DMS153 treated with DMSO at 0.1 percent for 48 hours (cell line): ENCODE measurements around the gene JMJD7.

ENCODE experiments used
- DNase-seq: peaks from one replicate; lab custom pipeline; 2025; ENCODE audit not compliant: unreplicated experiment; lab: John Stamatoyannopoulos, UW

Gene JMJD7

DNA sequence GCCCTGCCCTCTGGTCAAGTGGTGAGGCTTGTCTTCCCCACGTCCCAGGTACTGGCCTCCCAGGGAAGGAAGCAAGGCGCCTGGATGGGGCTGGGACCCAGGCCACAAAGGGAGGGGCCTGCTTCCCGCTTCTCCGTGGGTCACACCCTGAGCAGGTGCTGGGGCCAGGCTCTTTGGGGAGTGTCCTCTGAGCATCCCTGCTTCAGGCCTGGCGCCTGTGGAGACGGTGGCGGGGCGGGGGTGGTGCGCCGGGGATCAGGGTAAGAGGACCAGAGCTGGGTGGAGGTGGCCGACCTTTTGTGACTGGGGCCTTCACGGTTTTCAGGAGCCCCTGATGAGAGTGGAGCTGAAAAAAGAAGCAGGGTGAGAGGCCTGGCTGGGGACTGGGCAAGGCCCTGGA lies 14.3 kb downstream of the JMJD7 start:
- no peak for DNase-seq

DNA sequence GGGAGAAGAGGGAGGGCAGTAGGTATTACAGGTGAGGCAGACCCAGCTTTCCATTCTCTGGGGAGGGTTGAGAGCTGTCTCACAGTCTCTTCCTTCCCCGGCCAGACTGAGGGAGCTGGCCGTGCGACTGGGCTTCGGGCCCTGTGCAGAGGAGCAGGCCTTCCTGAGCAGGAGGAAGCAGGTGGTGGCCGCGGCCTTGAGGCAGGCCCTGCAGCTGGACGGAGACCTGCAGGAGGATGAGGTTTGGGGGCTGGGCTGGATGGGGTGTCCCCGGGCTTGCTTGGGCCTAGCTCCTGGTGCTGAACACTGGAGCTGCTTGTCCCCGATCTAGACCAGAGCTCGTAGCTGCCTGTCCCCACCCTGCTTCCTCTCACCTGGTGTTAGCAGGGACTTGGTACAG lies 15.7 kb downstream of the JMJD7 start:
- no peak for DNase-seq

GRCh38 chr15:41844814-41845213 lies 16.9 kb downstream of the JMJD7 start:
- no peak for DNase-seq

- DNase-seq, result no peak
Measured at GRCh38 chr15:41847206-41847605, 19.3 kb downstream of the JMJD7 start.

GRCh38 chr15:41847981-41848380 lies 20.1 kb downstream of the JMJD7 start:
- no peak for DNase-seq

DNA sequence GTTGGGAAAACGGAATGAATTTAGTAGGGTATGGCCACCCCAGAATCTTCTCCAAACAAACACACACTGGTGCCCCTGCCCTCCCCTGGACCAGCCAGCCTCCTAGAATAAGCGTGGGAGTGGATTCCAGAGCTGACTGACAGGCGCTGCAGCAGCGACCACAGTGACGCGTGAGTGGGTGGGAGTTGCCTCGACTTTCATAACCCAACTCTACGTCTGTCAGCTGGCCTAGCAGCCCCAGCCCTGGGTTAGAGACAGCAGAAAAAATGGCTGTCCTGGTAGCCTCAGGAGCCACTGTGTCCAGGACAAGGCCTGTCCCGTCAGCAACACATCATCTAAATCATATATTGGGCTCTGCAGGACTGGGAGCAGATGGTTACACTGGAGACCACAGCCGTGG lies 20.7 kb downstream of the JMJD7 start:
- DNase-seq, result no peak

DNA sequence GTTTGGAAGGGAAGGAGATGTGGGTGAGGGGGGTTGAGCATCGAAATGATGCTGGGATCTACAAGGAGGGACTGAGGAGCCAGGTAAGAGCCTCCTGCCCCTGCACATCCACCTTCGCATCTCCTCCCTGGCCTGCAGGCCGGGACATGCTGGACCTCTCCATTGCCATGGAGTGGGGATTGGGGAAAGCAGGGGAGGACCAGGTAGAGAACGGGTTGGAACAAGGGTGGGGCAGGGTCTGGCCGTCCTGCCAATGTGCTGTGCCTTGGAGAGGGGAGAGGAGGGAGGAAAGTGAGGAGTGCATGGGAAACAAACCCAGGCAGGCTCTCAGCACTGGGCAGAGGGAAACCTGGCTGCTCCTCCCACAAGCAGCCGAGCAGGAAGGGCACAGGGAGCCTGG lies 21.3 kb downstream of the JMJD7 start:
- no peak for DNase-seq

- DNase-seq, result no peak
Measured at GRCh38 chr15:41849861-41850260, 22.0 kb downstream of the JMJD7 start.

DNA sequence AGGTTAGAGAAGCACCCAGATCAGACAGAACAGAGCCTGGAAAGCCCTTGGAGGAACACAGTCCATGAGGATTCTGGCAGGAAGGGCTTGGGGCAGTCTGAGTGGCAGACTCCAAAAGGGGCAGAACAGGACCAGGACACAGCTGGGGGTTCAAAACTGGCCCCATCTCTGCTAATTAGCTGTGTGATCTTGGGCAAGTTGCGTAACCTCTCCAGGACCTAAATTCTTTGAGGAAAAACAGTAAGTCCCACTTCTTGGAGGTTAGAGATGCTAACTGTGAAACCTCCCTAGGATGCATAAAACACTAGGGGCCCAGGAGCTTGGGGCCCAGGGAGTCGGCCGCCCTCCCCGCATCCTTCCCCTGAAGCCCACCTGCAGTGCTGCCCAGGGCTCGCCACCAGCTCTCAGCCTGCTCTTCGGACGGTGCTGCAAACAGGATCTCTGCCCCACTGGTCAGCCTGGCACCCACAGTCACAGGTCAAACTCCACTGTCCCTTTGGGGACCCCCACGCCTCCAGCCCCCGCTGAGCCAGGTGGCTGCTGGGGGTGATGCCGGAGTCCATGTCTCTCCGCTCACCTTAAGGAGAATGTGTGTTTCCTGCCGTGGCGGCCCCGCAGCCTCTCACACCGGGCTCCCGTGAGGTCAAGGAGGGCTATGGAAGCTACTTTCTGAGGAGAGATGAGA lies 22.7 kb downstream of the JMJD7 start:
- DNase-seq, result no peak

- no peak for DNase-seq
Measured at GRCh38 chr15:41851167-41851523, 23.3 kb downstream of the JMJD7 start.

GRCh38 chr15:41851755-41852370 lies 24.0 kb downstream of the JMJD7 start:
- no peak for DNase-seq

DNA sequence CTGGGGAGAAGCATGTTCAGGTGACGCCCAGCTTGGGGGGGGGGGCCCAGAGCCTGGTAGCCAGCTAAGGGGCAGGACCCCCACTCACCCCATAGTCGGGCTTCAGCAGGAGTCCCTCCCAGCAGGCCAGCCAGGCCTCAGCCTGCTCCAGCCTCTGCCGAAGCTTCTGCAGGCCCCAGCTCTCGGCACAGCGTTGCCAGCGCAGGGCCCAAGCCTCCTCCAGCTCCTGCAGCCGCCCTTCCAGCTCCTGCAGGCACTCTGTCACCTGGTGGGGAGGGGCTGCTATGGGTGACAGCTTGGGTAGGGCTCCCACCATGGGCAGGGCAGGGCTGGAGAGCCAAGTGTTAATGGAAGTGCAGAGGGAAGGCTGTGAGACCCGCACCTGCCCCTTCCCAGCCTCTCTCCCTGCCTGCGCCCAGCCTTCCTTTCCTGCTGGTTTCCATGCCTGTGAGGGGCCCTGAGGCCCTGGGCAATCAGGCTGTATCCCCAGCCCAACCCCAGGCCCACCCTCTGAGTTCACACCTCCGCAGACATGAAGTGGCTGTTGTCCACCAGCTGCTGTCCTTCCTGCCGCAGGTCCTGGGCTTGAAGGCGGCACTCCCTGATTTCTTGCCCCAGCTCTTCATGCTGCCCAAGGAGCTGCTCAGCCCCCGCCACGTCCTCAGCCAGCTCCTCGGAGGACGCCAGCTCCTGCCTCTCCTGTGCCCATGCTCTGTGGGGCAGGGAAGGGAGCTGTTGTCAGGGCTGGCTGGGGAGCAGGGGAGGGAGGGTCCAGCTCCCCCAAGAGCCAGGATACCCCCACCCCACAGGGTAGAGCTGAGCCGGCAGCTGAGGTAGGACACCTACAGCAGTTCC lies 25.1 kb downstream of the JMJD7 start:
- no peak for DNase-seq

- DNase-seq, result no peak
Measured at GRCh38 chr15:41853831-41854230, 25.9 kb downstream of the JMJD7 start.

DNA sequence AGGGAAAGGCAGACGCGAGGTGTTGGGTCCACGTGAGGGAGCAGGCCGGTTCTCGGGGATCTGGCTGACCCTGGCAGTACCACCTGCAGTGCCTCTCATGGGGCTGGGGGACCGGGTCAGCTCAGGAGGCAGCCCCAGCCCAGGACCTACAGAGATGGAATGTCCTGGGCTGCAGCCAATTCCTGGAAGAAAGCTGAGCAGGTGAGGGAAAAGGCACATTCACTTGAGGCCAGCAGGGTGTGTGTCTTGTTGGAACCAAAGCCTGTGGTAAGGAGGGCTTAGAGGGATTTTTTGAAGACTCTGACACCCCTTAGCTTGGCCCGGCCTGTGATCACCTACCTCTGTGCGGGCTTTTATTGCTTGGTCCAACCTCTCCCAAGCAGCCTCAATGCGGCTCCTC lies 26.6 kb downstream of the JMJD7 start:
- no peak for DNase-seq

DNA sequence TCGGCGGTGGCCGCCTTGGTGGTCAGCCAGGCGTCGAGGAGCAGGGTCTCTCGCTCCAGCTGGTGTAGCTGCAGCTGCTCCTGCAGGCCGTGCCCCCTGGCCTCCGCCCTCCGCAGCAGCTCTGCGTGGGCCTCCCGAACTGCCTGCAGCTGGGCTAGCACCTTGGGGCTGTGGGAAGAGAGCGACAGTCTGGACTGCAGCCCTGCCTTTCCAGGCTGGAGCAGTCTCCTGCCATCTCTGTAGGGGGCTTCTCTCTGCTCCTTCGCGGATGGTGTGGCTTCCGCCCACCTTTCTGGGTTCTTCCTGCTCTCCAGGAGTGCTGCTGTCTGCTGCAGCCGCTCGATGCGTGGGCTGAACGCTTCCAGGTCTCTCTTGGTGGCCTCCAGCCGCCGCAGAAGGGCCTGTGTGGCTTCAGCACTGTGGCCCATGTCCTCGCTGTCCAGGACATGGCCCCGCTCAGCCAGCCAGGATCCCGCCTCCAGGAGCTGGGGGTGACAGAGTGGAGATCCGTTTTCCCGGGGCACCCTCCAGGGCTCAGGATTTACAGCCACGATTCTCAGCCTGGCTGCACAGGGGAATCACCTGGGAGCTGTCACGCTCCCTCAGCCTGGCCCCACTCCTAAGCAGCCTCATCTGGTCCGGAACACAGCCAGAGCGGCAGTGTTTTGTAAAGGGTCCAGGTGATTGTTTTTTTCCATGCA lies 27.5 kb downstream of the JMJD7 start:
- DNase-seq, result no peak

DNA sequence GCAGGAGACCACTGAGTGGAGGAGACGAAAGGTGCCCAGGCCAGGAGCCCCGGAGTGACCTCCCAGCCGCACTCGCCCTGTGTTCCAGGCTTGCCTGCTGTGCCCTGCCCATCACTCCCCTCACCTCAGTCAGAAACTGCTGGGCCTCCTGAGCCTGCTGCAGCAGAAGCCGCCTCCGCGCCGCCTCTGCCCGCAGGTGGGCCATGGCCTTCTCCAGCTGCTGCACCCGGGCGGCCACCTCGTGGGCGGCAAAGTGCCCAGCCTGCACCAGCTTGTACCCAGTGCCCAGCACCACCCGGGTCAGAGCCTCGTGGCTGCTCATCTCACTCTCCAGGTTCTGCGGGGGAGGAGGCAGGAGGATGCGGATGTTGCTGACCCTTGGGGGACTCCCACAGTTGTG lies 28.4 kb downstream of the JMJD7 start:
- no peak for DNase-seq

- DNase-seq, result no peak
Measured at GRCh38 chr15:41856716-41857115, 28.8 kb downstream of the JMJD7 start.

GRCh38 chr15:41857316-41857715 lies 29.4 kb downstream of the JMJD7 start:
- DNase-seq, result no peak

- no peak for DNase-seq
Measured at GRCh38 chr15:41858756-41859155, 30.9 kb downstream of the JMJD7 start.

DNA sequence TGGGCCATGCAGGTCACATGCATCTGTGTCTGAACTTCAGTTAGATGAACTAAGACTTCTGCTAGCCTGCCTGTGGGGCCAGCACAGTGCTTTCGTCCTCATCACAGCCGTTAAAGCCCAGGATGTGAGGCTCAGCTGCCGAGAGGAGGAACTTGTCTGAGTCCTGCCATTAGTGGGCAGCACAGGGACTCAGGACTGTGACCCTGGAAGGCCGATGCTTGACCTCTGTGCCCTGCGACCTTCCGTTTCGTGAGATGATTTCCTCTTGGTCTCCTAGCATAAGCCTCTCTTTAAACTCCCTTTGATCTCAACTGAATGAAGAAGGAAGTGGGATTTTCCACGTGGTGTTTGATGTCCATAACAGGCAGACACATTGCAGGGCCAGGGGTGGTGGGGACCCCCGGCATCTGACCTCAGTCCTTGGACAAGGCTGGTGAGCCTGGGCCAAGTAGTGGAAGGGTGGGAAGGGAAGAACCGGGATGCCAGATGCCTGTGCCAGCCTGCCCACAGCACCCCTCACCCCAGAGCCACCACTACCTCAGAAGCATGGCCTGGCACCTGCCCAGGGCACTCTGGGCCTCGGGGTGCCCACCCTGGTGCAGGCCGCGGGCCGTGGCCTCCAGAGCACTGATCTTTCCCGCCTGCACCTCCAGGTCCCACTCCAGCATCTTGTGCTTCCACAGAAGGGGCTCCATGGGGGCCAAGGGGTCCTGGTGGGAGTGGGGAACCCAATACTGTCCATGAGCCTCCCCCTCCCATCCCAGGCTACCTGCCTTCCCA lies 32.3 kb downstream of the JMJD7 start:
- no peak for DNase-seq
